Bronchial epithelial cell (primary cell): ENCODE measurements around the gene LINC00305. TPM values are rescaled to one million over a fixed set of nuclear protein-coding genes. Genes with fewer than 3 reads are reported as not detected.

Experiments
- DNase-seq: peaks from one replicate; pipeline ENCODE4 v3.0.0-alpha.2; 2010; ENCODE audit warnings: low read depth
- FAIRE-seq: peaks from 2 replicates; lab custom pipeline; 2011; peaks lifted over from hg19 to GRCh38; lab: Jason Lieb, UNC
- H3K27me3 ChIP-seq: 2 replicates; pipeline ENCODE4 v1.5.1; 2011; ENCODE audit warnings: low read length; ENCODE audit not compliant: control insufficient read depth, insufficient read depth
- H3K36me3 ChIP-seq: 2 replicates; pipeline ENCODE4 v1.5.1; 2011; ENCODE audit warnings: low read length; ENCODE audit not compliant: control insufficient read depth, insufficient read depth
- H3K4me3 ChIP-seq: 2 replicates; pipeline ENCODE4 v1.5.1; 2011; ENCODE audit warnings: mild to moderate bottlenecking, low read depth, low read length, control low read depth
- total RNA-seq: library from RNA; depleted of rRNA; stranded (reverse); fragments of >200 nt; gene quantifications from 2 replicates; pipeline ENCODE4 v1.2.1, GENCODE V29; 2014
- TF ChIP-seq, protein P1 (sequence below): IDR thresholded peaks from 2 replicates; pipeline ENCODE4 v1.5.1; 2011; ENCODE audit warnings: mild to moderate bottlenecking, moderate library complexity, low read length, control low read depth, inconsistent platforms; ENCODE audit not compliant: insufficient read depth, severe bottlenecking

LINC00305 gene
- total RNA-seq, 1 donor from 2014 or later, result not detected

DNA sequence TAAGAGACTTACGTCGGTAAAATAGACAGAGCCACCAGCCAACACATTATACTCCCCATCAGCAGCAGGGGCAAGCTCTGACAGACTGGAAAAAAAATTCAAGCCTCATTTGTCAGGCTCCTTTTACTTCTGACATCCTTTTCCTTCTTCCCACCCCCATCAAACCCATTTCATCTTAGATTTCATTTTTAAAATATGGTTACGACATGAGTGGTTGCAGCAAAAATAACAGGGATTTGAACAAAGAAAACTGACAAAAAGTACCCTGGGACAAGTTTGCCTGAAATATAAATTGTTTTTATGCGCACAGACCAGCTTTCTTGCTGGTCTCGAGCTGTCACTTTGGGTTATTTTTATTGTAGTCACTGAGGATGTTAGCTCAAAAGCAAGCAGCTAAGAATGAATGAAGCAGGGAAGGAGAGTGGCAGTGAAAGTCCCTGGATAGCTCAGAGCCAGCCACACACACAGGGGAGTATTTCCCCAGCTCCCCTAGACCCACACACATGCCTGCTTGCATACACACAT lies 30.7 kb upstream of the LINC00305 start:
- no peak overlapping the region for H3K4me3 ChIP-seq
- DNase-seq (no peak), FAIRE-seq (no peak)
- TF ChIP-seq, protein P1, sequence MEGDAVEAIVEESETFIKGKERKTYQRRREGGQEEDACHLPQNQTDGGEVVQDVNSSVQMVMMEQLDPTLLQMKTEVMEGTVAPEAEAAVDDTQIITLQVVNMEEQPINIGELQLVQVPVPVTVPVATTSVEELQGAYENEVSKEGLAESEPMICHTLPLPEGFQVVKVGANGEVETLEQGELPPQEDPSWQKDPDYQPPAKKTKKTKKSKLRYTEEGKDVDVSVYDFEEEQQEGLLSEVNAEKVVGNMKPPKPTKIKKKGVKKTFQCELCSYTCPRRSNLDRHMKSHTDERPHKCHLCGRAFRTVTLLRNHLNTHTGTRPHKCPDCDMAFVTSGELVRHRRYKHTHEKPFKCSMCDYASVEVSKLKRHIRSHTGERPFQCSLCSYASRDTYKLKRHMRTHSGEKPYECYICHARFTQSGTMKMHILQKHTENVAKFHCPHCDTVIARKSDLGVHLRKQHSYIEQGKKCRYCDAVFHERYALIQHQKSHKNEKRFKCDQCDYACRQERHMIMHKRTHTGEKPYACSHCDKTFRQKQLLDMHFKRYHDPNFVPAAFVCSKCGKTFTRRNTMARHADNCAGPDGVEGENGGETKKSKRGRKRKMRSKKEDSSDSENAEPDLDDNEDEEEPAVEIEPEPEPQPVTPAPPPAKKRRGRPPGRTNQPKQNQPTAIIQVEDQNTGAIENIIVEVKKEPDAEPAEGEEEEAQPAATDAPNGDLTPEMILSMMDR, result no peak
- no peaks in the 10 kb centered on the region for H3K27me3 ChIP-seq
- H3K36me3 ChIP-seq, result no peaks in the 10 kb centered on the region

GRCh38 chr18:64178860-64179259 lies 30.0 kb upstream of the LINC00305 start:
- no peak for DNase-seq

DNA sequence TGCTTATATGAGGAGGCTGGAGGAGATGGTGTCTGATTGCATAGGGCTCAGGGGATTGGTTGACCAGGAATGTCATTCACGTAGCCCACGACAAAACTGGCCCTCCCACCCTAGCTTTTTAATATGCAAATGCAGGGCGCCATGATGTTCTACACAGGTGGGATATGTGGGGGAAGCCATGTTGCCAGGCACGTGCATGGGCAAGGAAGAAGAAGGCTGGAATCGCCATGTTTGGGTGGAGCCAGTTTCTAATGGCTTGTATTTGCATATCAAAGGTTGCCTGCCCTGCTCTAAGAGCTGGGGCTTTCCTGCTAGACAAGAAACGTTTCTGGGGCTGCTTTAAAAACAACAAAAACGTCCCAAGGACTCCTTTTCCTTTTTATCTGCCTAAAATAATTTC lies 26.5 kb upstream of the LINC00305 start:
- H3K36me3 ChIP-seq, result no peaks in the 10 kb centered on the region
- H3K4me3 ChIP-seq, result no peak overlapping the region
- FAIRE-seq (no peak), DNase-seq (no peak)
- H3K27me3 ChIP-seq, result no peaks in the 10 kb centered on the region
- TF ChIP-seq, protein P1, result no peak

More at GRCh38 chr18:64178860-64179259, 30.0 kb upstream of the LINC00305 start:
- Histone ChIP-seq H3K36me3 (no peaks in the 10 kb centered on the region), H3K4me3 (no peak overlapping the region), H3K27me3 (no peaks in the 10 kb centered on the region)
- FAIRE-seq, result no peak
- TF ChIP-seq, protein P1, result no peak

DNA sequence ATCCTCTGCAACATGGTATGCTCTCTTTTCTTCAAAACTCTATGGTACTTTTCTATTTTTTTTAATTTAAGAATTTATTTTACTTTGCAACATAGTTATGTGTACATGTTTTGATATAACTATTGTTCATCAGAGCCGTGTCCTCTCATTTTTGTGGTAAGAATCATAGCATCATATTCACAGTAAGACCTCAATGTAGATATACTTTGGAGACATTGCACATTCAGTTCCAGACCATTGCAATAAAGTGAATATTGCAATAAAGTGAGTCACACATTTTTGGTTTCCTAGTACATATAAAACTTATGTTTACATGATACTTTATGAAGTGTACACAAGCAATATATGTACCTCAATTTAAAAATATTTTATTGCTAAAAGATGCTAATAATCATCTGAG lies 22.7 kb upstream of the LINC00305 start:
- Histone ChIP-seq H3K36me3 (no peaks in the 10 kb centered on the region), H3K4me3 (no peak overlapping the region), H3K27me3 (no peaks in the 10 kb centered on the region)
- FAIRE-seq (no peak), DNase-seq (no peak)
- TF ChIP-seq, protein P1, result no peak

- FAIRE-seq, result no peak
These were observed 18.6 kb upstream of the LINC00305 start for GRCh38 chr18:64167408-64167925.

More at GRCh38 chr18:64167408-64167925, 18.6 kb upstream of the LINC00305 start:
- Histone ChIP-seq H3K4me3 (no peak overlapping the region), H3K36me3 (no peaks in the 10 kb centered on the region), H3K27me3 (no peaks in the 10 kb centered on the region)
- TF ChIP-seq, protein P1, result no peak
- DNase-seq, result no peak
